Activated naive CD4-positive, alpha-beta T cell treated with anti-CD3 and anti-CD28 coated beads, Interleukin-2, amount 50 U/mL, for 24 hours (primary cell): Measurements from ENCODE around the gene DSG4.

Source experiments
- H3K27ac Mint-ChIP-seq: one replicate; pipeline ENCODE4 v1.8.0; 2021; ENCODE audit warnings: mild to moderate bottlenecking, mixed read lengths
- H3K27me3 Mint-ChIP-seq: one replicate; pipeline ENCODE4 v1.8.0; 2021; ENCODE audit warnings: mixed read lengths
- H3K36me3 Mint-ChIP-seq: one replicate; pipeline ENCODE4 v1.8.0; 2021; ENCODE audit warnings: mixed read lengths
- H3K4me1 Mint-ChIP-seq: one replicate; pipeline ENCODE4 v1.8.0; 2021; ENCODE audit warnings: mixed read lengths
- H3K4me3 Mint-ChIP-seq: one replicate; pipeline ENCODE4 v1.8.0; 2021; ENCODE audit warnings: mild to moderate bottlenecking, mixed read lengths
- H3K9me3 Mint-ChIP-seq: one replicate; pipeline ENCODE4 v1.8.0; 2021; ENCODE audit warnings: mixed read lengths

DSG4 gene

GRCh38 chr18:31399306-31400032 lies 22.9 kb downstream of the DSG4 start:
- no peaks in the 10 kb centered on the region for H3K4me1 Mint-ChIP-seq
- H3K27ac Mint-ChIP-seq, result no peak overlapping the region
- no peaks in the 10 kb centered on the region for H3K27me3 Mint-ChIP-seq
- no peaks in the 10 kb centered on the region for H3K9me3 Mint-ChIP-seq
- H3K4me3 Mint-ChIP-seq, result no peak overlapping the region
- H3K36me3 Mint-ChIP-seq, result no peaks in the 10 kb centered on the region

- no peaks in the 10 kb centered on the region for H3K4me1 Mint-ChIP-seq
- H3K27me3 Mint-ChIP-seq, result no peaks in the 10 kb centered on the region
- H3K9me3 Mint-ChIP-seq, result no peaks in the 10 kb centered on the region
- no peaks in the 10 kb centered on the region for H3K36me3 Mint-ChIP-seq
- H3K27ac Mint-ChIP-seq, result no peak overlapping the region
- H3K4me3 Mint-ChIP-seq, result no peak overlapping the region
Observed at GRCh38 chr18:31401156-31402025, 24.8 kb downstream of the DSG4 start.

GRCh38 chr18:31402026-31402373 lies 25.4 kb downstream of the DSG4 start:
- no peak overlapping the region for H3K27ac Mint-ChIP-seq
- H3K36me3 Mint-ChIP-seq, result no peaks in the 10 kb centered on the region
- H3K4me1 Mint-ChIP-seq, result no peaks in the 10 kb centered on the region
- H3K4me3 Mint-ChIP-seq, result no peak overlapping the region
- no peaks in the 10 kb centered on the region for H3K9me3 Mint-ChIP-seq
- no peaks in the 10 kb centered on the region for H3K27me3 Mint-ChIP-seq

- no peaks in the 10 kb centered on the region for H3K27me3 Mint-ChIP-seq
- no peaks in the 10 kb centered on the region for H3K9me3 Mint-ChIP-seq
- no peak overlapping the region for H3K27ac Mint-ChIP-seq
- no peak overlapping the region for H3K4me3 Mint-ChIP-seq
- H3K4me1 Mint-ChIP-seq, result no peaks in the 10 kb centered on the region
- no peaks in the 10 kb centered on the region for H3K36me3 Mint-ChIP-seq
Observed at GRCh38 chr18:31403409-31403808, 26.8 kb downstream of the DSG4 start.

GRCh38 chr18:31407649-31408048 lies 31.1 kb downstream of the DSG4 start:
- no peak overlapping the region for H3K4me3 Mint-ChIP-seq
- H3K36me3 Mint-ChIP-seq, result no peaks in the 10 kb centered on the region
- no peak overlapping the region for H3K27ac Mint-ChIP-seq
- no peaks in the 10 kb centered on the region for H3K9me3 Mint-ChIP-seq
- no peaks in the 10 kb centered on the region for H3K4me1 Mint-ChIP-seq
- H3K27me3 Mint-ChIP-seq, result no peaks in the 10 kb centered on the region

GRCh38 chr18:31409276-31409675 lies 32.7 kb downstream of the DSG4 start:
- H3K36me3 Mint-ChIP-seq, result no peaks in the 10 kb centered on the region
- no peaks in the 10 kb centered on the region for H3K4me1 Mint-ChIP-seq
- no peaks in the 10 kb centered on the region for H3K9me3 Mint-ChIP-seq
- H3K4me3 Mint-ChIP-seq, result no peak overlapping the region
- no peaks in the 10 kb centered on the region for H3K27me3 Mint-ChIP-seq
- H3K27ac Mint-ChIP-seq, result no peak overlapping the region

- Mint-ChIP-seq H3K9me3 (peaks cover 3% of the 10 kb centered on the region), H3K4me3 (no peak overlapping the region), H3K4me1 (no peaks in the 10 kb centered on the region), H3K36me3 (no peaks in the 10 kb centered on the region), H3K27me3 (no peaks in the 10 kb centered on the region), H3K27ac (no peak overlapping the region)
Observed at GRCh38 chr18:31410716-31411483, 34.3 kb downstream of the DSG4 start.

GRCh38 chr18:31413137-31413536 lies 36.6 kb downstream of the DSG4 start:
- Mint-ChIP-seq H3K36me3 (no peaks in the 10 kb centered on the region), H3K4me3 (no peak overlapping the region), H3K27me3 (no peaks in the 10 kb centered on the region), H3K27ac (no peak overlapping the region), H3K9me3 (peaks cover 3% of the 10 kb centered on the region), H3K4me1 (no peaks in the 10 kb centered on the region)

GRCh38 chr18:31417850-31418249 lies 41.3 kb downstream of the DSG4 start:
- Mint-ChIP-seq H3K27me3 (no peaks in the 10 kb centered on the region), H3K36me3 (no peaks in the 10 kb centered on the region), H3K27ac (no peak overlapping the region), H3K9me3 (peaks cover 3% of the 10 kb centered on the region), H3K4me1 (no peaks in the 10 kb centered on the region), H3K4me3 (no peak overlapping the region)

GRCh38 chr18:31419457-31419932 lies 42.9 kb downstream of the DSG4 start:
- Mint-ChIP-seq H3K9me3 (peaks cover 9% of the 10 kb centered on the region), H3K27ac (no peak overlapping the region), H3K4me1 (no peaks in the 10 kb centered on the region), H3K36me3 (no peaks in the 10 kb centered on the region), H3K27me3 (no peaks in the 10 kb centered on the region), H3K4me3 (no peak overlapping the region)

GRCh38 chr18:31420032-31420431 lies 43.5 kb downstream of the DSG4 start:
- Mint-ChIP-seq H3K4me3 (no peak overlapping the region), H3K27me3 (no peaks in the 10 kb centered on the region)

GRCh38 chr18:31420524-31420923 lies 43.9 kb downstream of the DSG4 start:
- Mint-ChIP-seq H3K36me3 (no peaks in the 10 kb centered on the region), H3K27me3 (no peaks in the 10 kb centered on the region), H3K27ac (no peak overlapping the region), H3K4me1 (no peaks in the 10 kb centered on the region), H3K4me3 (no peak overlapping the region), H3K9me3 (peaks cover 9% of the 10 kb centered on the region)

More at GRCh38 chr18:31420032-31420431, 43.5 kb downstream of the DSG4 start:
- Mint-ChIP-seq H3K27ac (no peak overlapping the region), H3K36me3 (no peaks in the 10 kb centered on the region), H3K4me1 (no peaks in the 10 kb centered on the region), H3K9me3 (peaks cover 9% of the 10 kb centered on the region)

GRCh38 chr18:31424383-31424988 lies 47.9 kb downstream of the DSG4 start:
- Mint-ChIP-seq H3K9me3 (peaks cover 6% of the 10 kb centered on the region), H3K4me3 (no peak overlapping the region), H3K27ac (no peak overlapping the region), H3K36me3 (no peaks in the 10 kb centered on the region), H3K4me1 (no peaks in the 10 kb centered on the region), H3K27me3 (no peaks in the 10 kb centered on the region)

- Mint-ChIP-seq H3K27me3 (no peaks in the 10 kb centered on the region), H3K36me3 (no peaks in the 10 kb centered on the region), H3K4me3 (no peak overlapping the region), H3K9me3 (peaks cover 6% of the 10 kb centered on the region), H3K4me1 (no peaks in the 10 kb centered on the region), H3K27ac (no peak overlapping the region)
Observed at GRCh38 chr18:31426021-31426420, 49.4 kb downstream of the DSG4 start.

- Mint-ChIP-seq H3K36me3 (no peaks in the 10 kb centered on the region), H3K27ac (no peak overlapping the region), H3K9me3 (peaks cover 6% of the 10 kb centered on the region), H3K4me3 (no peak overlapping the region), H3K27me3 (no peaks in the 10 kb centered on the region), H3K4me1 (no peaks in the 10 kb centered on the region)
Observed at GRCh38 chr18:31426871-31427406, 50.4 kb downstream of the DSG4 start.
